ENCODE measurements around the gene ZNF407.
A peak's percentile ranks its signal among the peaks of the same experiment; 100 is the strongest.

The ZNF407 gene

GRCh38 chr18:74731097-74731496 lies 133.4 kb downstream of the ZNF407 start:
- DNase-seq = no peak

GRCh38 chr18:74732380-74732779 lies 134.7 kb downstream of the ZNF407 start:
- no peak for DNase-seq

GRCh38 chr18:74733598-74733997 lies 135.9 kb downstream of the ZNF407 start:
- no peak for DNase-seq

- no peak for DNase-seq
Observed at GRCh38 chr18:74734013-74734444, 136.4 kb downstream of the ZNF407 start.

DNA sequence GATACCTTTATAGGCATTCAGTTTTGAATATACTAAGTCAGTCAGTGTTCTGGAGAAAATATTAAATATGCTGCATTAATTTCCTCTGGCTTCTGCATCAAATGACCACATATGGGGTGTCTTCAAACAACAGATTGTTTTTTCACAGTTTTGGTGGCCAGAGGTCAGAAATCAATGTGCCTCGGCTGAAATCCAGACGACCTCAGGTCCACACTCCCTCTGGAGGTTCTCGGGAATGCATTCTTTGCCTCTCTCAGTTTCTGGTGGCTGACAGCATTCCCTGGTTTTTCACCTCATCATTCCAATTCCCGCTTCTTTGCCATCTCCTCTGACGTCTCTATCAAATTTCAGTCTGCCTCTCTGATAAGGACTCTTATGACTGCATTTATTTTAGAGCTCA lies 142.3 kb downstream of the ZNF407 start:
- DNase-seq = no peak

DNA sequence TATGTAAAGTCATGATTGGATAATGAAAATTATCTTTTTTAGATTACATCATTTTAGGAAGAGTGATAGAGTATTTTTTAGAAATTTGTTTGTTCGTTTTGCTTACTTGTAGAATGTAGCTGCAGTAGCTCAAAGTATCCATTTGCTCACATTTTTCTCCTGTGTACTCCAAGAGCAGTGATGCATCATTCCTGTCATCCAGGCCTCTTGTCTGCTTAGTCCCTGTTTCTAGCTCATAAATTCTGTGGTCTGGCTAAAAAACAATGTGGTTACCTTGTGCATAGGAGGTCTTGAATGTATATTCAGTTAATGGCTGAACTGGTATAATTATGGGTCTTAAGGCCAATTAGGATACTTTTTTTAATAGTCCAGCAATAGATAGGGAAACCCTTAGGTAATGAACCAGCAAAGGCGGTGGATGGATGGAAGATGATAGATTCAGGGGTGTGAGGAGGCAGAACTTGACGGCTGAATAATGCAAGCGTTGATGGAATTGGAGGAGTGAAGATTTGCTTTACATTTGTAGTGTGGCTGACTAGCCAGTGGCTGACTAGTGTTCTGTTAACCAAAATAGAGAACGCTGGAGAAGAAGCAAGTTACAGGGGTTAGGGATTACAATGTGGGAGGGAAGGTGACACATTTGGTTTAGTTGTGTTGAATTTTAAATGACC lies 145.0 kb downstream of the ZNF407 start:
- no peak for DNase-seq

- no peak for DNase-seq
Observed at GRCh38 chr18:74745633-74746403, 148.1 kb downstream of the ZNF407 start.

- DNase-seq = no peak
Observed at GRCh38 chr18:74748809-74749208, 151.1 kb downstream of the ZNF407 start.

GRCh38 chr18:74758995-74759394 lies 161.3 kb downstream of the ZNF407 start:
- DNase-seq = no peak

- DNase-seq = no peak
Observed at GRCh38 chr18:74760026-74760425, 162.4 kb downstream of the ZNF407 start.

- DNase-seq = no peak
Observed at GRCh38 chr18:74760436-74760835, 162.8 kb downstream of the ZNF407 start.

DNA sequence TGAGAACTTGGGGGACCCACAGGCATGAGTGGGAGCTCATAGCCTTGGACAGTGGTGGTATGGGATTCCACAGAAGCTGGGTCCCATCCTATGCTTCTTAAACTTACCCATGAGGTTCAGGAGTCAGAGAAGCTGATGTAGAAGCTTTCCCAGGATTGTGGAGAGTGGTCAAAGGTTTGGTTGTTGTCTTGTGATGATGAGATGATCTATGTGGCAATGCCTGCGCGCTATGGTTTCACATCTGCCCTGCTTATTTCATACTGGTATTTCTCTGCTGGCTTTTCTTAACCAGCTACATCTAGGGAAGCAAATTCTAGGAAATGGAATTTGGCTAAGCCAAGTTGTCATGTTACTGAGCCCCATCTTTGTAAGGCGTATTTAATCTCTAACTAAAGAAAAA lies 168.6 kb downstream of the ZNF407 start:
- peak in 2 of 3 donors; percentile 15 to 22 for DNase-seq

- DNase-seq = no peak
Observed at GRCh38 chr18:74768096-74768495, 170.4 kb downstream of the ZNF407 start.

DNA sequence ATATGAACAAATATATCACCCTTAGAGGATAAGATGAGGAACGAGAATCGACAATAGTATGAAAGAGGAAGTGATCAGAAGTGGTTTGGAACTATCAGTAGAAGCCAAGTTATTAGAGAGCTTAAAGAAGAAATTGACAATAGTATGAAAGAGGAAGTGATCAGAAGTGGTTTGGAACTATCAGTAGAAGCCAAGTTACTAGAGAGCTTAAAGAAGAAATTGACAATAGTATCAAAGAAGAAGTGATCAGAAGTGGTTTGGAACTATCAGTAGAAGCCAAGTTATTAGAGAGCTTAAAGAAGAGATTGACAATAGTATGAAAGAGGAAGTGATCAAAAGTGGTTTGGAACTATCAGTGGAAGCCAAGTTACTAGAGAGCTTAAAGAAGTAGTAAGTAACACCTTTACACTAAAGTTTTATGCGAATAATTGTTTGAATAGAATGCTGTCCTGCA lies 175.5 kb downstream of the ZNF407 start:
- DNase-seq = no peak

GRCh38 chr18:74774486-74774885 lies 176.8 kb downstream of the ZNF407 start:
- no peak for DNase-seq

- DNase-seq = no peak
Observed at GRCh38 chr18:74775239-74775638, 177.6 kb downstream of the ZNF407 start.

GRCh38 chr18:74778191-74778847 lies 180.6 kb downstream of the ZNF407 start:
- no peak for DNase-seq

DNA sequence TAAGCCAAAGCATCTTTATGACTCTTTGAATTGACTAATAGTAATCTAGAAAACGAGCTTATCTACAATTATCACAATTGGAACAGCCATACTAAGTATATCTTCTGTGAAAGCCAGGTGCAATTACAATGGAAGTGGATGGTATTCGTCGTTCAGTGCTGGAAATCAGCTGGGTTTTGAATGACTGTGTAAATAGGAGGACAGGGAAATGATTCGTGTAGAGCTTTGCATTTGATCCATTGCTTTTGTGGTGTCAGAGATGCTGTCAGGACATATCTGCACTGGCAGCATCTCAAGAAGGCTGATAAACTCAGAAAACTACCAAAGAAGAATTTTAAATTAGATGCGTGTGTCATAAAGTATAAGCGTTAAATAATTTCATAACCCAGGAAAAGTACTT lies 187.1 kb downstream of the ZNF407 start:
- DNase-seq = no peak

DNA sequence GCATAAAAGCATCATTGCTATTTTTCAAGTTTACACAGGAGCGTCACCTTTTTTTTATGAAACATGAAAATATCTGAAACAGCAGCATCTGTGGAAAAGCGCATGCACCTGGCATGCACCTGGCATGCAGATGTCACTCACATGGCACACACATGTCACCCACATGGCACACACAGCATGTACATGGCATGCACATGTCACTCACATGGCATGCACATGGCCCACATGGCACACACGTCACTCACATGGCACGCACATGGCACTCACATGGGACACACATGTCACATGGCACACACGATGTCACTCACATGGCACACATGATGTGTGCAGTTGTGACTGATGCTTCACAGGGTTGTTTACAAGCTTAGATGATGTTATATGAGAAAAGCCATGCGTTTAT lies 188.0 kb downstream of the ZNF407 start:
- DNase-seq = no peak

- DNase-seq = no peak
Observed at GRCh38 chr18:74788657-74789056, 191.0 kb downstream of the ZNF407 start.

- DNase-seq = no peak
Observed at GRCh38 chr18:74789078-74789477, 191.4 kb downstream of the ZNF407 start.

- DNase-seq = no peak
Observed at GRCh38 chr18:74790451-74790850, 192.8 kb downstream of the ZNF407 start.

DNA sequence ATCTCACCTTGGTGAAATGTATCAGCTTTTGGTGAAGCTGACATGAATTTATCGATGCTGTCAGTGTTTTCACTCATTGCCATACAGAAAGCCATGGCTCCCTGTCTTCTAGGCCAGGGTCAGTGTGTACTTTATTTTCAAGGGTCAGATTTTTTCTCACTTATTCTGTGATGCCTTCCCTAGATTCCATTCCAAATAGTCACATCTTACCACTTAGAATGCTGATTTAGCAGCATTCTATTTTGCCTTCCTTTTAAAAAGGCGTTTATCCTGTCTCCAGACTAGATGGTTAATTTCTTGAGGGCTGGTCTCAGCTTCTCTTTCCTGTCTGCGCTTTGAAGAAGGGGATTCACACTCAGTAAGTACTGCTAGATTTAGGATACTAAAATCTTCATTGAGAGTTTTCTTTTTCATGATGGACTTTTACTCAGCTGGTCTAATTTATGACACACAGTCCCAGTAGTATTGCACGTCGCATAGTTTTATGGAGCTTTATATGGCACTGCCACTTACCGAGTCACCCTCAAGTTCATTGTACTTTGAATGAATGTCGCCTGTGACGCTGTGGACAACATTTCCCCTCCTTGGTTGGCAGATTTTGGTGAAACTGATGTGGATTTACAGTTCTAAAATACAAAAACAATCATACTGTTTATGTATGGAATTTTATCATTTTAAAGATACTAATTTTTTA lies 194.0 kb downstream of the ZNF407 start:
- DNase-seq = no peak
